ENCODE data around the gene NBEAL2.

DNA sequence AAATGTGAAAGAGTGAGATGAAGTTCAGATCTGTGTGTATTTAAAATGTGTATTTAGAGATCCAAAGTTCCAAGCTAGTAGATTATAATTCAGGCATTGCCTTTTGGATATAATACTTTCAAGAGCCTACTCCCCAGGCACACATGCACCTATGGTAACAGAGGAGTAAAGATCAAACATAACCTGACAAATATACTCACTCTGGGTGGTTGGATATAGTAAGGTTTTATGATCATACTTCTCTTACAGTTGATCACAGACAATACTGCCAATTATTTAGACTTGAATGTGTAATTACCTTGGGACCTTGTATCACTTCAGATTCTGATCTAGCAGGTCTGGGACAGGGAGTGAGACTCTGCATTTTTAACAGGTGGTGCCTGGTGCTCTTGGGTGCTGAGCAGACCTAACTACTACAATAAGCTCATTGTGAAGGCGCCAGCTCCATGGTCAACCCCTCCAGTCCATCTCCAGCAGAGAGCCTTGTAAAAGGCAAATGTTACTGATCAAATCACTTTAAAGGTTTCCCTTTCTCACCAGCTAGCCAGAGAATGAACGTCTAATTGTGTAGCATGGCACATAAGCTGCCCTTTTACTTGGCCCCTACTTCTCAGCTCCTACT, 55.5 kb downstream of the NBEAL2 start:
- TF ChIP-seq EZH2 (IDR thresholded peaks at IDR 0.05; ENCODE audit: borderline replicate concordance, low read length) = no peak
- TF ChIP-seq, protein P1, sequence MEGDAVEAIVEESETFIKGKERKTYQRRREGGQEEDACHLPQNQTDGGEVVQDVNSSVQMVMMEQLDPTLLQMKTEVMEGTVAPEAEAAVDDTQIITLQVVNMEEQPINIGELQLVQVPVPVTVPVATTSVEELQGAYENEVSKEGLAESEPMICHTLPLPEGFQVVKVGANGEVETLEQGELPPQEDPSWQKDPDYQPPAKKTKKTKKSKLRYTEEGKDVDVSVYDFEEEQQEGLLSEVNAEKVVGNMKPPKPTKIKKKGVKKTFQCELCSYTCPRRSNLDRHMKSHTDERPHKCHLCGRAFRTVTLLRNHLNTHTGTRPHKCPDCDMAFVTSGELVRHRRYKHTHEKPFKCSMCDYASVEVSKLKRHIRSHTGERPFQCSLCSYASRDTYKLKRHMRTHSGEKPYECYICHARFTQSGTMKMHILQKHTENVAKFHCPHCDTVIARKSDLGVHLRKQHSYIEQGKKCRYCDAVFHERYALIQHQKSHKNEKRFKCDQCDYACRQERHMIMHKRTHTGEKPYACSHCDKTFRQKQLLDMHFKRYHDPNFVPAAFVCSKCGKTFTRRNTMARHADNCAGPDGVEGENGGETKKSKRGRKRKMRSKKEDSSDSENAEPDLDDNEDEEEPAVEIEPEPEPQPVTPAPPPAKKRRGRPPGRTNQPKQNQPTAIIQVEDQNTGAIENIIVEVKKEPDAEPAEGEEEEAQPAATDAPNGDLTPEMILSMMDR (IDR thresholded peaks at IDR 0.05; ENCODE audit: low read length) = no peak
